HuH-7.5 (cell line): Measurements from ENCODE around the gene CPM.
A peak's percentile ranks its signal among the peaks of the same experiment; 100 is the strongest.

Experiments used
- DNase-seq: peaks from one replicate; pipeline ENCODE4 v3.0.0; 2011; ENCODE audit warnings: low spot score

The CPM gene

DNA sequence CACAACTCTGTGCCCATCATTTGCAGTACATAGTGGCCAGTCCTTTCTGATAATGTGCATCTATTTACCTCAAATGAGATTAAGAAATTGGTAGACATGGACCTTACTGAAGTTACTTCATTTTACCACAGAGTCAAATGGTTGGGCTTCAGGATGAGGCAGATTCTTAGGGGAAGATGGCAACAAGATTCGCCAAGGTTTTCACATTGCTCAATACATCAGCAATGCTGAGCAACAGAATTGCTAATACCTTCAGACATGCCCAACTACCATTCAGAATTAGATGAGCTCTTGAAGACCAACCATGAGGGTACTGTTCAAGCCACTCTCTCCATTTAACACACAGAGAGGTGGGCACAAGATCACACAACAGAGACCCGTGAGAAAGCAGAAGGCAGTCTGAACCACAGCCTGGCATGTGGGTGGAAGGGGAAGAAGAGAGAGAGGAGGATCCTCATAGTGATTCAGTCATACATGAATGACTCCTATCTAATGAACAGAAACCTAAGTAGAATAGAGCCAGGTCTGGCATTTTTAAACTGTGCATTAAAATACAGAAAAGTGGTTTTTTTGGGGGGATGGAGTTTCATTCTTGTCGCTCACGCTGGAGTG, 28.5 kb downstream of the CPM start:
- DNase-seq, result no peak

DNA sequence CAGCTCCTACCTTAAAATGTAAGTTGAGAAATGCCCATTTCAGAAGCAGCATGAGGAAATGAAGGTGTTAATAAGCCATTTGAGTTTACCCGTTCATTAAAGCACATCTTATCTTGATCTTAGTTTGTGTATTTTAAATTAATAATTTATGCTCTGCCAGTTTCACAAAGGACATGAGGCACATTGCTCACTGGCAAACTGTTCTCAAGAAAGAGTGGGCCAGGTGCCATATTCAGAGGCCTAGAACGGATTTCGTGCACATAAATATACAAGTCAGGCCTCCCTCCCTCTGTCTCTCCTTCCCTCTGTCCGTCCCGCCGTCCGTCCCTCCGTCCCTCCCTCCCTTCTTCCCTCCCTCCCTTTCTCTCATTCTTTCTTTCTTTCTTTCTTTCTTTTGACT, 29.5 kb downstream of the CPM start:
- no peak for DNase-seq

DNA sequence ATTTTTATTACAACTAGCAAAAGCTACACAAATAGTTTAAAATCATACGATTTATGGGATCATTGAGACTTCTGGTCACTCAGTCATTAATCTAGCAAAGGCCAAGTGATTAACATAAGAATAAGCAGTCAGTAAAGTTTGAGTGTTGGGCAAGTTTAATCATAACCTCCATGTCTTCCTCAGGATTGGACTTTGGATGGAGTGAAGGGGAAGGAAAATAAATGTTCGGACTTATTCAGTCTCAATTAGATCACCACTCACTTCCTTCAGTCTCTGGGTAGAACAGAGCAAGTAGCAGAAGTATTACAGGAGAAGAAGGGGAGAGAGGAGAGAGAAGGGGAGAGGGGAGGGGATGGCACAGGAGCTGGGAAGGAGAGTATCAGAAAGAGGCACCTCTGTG, 31.4 kb downstream of the CPM start:
- DNase-seq, result no peak

DNA sequence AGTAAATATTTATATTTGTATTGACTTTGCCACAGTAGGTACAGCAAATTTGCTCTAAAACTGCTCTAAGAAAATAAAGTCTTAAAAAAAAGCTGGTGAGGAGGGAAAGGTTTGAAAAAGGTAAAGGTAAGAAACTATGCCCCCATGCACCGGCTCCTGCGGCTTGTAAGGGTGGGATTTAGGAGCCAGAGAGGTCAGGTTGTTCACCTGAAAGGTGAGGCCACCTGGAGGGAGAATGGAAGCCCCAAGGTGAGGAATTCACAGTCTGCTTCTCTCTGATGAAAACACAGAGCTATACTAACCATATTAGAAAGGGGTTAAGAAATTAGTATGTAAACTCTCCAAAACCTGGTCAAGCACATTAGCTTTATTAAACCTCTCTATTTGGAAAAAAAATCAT, 31.8 kb downstream of the CPM start:
- no peak for DNase-seq

DNA sequence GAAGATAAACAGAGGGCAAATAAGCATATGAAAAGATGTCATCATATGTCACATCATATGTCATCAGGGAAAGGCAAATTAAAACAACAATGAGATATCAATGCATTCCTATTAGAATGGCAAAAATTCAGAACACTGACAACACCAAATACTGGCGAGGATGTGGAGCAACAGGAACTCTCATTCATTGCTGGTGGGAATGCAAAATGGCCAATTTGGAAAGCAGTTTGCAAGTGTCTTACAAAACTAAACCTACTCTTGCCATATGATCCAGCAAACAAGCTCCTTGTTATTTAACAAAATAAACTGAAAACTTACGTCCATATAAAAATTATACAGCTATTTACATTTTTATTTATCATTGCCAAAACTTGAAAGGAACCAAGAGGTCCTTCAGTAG, 32.7 kb downstream of the CPM start:
- DNase-seq, result no peak

DNA sequence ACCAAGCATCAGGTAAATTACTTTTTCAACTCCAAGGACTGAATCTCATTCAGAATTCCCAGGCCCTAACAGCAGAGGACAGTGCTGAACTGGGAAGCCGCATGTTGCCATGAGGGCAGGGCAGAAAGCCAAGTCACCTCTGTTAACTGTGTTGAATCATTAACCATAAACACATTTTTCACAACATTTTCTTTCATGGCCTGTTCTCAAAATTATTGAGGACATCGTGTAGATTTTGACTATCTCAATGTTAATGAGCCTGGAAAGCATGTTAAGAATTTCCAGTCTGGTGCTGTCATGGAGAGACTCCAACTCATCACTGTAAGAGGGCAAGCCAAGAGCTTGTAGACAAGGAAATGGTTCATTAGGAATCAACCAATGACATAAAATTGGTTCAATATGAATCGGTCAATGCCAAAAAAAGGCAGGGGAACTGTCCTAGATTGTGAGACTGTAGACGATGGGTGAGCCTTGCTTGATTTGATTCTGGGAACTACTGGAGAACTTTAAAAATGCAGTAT, 33.7 kb downstream of the CPM start:
- peak; percentile 27 for DNase-seq

DNA sequence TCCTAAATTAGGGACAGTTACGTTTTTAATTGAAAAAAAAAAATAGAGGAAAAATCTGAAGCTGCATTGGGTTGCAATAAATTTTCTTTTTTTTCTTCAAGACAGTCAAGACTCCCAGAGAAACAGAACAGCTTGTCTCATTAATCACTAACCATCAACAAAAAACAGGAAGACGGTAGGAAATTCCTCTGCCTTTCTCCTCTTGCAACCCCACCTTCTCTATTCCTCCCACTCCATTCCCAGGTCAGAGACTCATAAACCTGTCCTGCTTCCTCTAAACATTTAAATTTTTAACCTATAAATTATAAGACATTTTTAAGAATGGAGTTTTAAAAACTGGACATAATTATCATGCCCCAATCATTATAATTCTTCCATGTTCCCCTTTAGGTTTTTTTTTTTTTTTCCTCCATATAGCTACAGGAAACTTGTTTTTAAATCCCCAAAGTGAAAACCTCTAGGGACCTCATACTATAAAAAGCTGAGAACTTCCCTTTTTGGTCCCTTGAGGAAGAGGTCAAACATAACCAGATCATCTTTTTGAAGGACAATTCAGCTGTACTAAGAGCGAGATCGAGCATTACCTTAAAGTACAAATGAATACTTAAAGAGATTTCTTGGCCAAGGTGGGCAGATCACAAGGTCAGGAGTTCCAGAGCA, 36.0 kb downstream of the CPM start:
- no peak for DNase-seq

DNA sequence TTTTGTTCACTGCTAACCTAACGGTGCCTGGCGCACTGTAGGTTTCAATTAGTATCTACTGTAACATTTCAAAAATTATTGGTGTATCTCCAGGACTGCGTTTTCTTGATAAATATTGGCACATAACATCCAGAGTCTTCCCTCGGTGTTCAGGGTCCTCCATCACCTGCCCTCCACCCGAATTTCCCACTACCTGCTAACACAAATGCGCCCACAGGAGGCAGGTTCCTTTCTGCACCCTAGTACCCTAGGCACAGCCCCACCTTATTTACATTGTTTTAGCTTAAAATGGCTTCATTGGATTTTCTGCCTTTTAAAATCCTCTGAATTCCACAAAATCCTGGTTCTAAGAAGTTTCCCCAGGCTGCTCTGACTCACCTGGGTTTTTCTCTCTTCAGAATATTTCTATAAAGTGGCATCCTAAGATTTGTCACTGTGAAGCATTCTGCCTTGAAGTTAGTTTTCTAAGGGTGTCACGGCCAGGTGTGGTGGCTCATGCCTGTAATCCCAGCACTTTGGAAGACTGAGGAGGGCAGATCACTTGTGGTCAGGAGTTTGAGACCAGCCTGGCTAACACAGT, 38.6 kb downstream of the CPM start:
- no peak for DNase-seq

DNA sequence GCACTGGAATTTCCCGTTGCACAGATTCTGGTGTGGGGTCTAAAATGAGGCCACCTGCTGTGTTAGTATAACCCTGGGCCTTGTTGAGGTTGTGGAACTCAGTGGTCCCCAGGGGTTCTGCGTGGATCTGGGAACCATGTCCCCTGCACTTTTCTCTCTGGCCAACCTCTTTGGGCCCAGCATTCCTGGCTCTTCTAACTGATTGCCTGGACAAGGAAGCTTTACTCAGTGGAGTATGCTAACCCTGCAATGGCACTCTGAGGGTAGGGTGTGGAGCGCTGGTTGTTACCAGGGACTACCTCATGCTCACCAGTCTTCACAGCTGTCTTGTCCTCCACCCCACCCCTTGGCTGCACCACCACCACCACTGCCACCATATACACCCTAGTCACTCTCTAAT, 39.2 kb downstream of the CPM start:
- DNase-seq, result no peak

DNA sequence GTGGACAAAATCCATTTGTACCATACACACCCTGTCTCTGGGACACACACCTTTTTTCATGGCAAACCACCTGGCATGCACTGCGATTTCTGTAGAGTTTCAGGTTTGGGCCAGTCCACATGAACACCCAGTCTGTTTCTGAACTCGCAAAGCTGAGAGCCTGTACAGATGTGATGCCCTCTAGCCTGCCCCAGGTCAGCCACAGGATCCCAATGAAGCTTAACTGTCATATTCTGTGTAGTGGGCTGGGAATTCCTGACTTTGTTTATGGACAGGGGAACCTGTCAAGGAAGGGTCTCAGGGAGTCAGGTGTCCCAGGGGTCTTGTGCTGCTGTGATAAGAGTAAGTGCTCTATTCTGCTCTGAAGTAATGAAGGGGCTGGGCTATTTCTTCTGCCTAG, 39.8 kb downstream of the CPM start:
- no peak for DNase-seq

DNA sequence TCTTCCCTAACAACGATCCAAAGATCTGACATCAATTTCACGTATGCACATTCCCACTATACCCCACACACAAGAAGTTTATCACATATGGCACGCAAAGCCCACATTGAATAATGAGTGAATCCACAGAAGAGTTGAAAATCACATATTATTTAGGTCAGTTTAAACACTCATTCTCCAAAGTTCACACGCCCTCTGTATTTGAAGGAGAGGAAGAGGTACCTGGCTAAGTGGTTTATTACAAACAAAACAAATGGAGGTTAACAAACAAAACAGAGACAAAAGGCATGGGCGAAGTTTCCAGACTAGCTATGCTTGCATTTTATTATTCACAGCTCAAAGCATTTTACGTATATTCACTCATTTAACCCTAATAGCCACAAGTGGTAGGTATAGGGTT, 41.8 kb downstream of the CPM start:
- DNase-seq, result no peak

DNA sequence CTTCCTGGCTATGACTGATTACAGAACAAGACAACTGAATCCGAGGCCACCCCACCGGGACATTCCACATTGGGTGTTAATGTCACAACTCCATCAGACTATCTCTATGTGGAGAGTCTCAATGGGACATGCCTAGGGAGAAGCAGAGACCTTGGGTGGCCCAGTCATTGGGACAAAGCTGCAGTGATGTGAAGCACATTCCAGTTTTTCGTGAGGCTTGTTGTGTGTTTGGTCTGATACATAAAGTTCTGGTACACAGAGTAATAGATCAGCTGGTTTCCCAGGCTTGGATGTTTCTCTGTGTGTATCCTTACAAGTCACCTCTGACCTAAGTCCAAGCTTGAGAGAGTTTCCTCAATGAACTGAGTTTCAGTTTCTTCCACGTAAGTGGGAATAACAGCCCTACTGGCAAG, 42.3 kb downstream of the CPM start:
- no peak for DNase-seq

DNA sequence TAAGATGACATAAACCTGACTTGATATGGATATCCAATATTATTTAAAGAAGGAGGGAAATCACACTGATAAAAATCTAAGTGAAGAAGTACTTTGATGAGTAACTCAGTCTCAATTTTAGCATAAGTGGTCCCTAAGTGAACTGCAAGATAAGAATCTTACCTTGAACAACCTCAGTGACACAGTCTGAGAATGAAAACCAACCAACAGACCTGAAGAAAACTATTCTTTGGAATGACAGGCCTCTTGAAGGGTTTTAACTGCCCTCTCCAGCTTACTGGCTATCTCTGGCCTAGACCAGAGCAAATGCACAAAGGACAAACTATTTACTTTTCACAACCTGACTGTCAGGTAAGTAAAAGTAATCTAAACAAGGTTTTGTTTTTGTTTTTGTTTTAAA, 44.7 kb downstream of the CPM start:
- DNase-seq, result no peak

DNA sequence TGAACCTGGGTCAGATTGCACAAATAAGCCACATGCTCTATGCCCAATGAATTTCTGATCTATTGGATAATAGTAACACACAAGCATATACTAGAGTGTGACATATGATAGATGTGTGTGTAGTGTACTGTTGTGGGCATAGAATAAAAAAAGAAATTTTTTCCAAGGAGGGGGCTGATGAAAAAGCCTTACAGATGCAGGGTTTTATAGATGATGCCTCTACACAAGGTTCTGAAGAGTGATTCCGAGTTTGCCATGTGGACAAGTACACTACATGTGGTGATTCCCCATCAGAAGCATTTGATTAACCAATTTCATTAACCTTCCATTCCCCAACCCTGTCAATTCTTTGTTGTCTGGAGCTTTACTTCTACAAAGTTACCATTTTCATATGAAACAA, 45.3 kb downstream of the CPM start:
- DNase-seq, result no peak

DNA sequence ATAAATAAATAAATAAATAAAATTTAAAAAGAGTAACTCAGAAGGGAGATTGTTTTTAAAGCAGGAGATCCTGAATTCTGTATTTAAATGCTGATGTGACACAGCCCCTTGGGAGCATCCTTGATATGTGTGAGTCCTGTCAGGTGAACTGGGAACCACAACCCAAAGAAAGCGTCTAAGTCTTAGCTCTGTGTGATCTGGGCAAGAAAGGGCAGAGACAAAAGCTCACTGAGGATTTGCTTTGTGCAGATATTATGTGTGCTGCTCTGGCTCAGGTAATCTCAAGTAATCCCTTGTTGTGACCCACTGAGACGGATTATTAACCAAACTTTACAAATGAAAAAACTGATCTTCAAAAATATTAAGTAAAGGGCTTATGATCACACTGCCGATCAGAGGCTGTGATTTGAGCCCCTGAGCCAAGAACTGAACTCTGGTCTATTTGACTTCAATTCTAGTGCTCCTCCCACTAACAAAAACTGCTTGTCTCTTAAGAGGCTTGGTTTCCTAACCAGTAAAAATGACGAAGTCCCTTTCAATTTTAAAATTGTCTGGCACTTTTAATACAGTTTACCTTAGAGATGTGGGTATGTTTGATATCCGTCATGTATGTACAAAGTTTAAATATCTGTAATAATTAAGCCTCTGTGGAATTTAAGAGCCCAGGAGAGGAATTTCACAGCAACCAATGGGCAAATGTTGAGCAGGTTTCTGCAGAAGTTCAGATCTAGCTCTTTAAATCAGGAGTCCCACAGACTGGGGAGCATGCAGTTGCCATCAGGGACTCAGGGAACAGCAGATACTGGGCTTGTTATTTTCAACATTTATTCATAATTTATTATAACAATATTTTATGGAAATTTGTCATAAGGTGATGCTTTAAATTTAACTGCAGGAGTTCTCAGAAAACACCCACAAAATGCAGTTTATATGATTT, 46.1 kb downstream of the CPM start:
- no peak for DNase-seq

DNA sequence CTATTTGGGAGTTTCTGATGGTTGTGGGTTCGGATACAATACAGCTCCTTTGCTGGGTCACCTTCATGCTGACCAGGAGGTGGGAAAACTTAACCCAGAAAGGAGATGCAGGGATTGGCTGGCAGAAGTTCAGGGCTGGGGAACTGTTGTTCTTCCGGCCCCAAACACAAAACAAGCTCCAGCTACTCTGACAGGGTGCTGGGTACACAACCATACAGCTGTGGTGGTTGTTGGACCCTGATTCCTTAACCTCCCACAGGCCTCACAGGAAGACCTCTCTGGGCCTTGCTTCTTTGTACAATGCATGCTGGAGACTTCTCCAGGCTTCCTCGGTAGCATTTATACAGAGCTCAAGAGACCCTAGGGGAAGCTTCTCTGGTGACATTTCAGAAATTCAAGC, 47.6 kb downstream of the CPM start:
- DNase-seq, result no peak

DNA sequence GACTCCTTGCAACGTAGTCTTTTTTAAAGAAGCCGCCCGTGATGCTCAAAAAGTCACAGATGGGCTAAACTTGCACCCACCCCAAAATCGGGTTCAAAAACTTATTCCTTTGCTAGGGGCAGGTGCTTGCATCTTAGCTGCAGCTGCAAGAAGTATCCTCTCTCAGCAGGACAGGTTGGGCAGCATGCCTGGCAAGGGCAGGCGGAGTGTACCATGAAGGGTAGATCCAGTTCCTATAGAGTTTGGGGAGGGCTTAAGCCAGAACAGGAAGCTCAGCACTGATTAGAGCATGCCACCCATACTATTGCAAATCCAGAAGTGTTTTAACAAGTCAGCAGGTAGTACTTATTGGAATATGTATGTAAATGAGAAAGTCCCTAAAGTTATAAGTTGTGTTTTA, 48.7 kb downstream of the CPM start:
- no peak for DNase-seq

DNA sequence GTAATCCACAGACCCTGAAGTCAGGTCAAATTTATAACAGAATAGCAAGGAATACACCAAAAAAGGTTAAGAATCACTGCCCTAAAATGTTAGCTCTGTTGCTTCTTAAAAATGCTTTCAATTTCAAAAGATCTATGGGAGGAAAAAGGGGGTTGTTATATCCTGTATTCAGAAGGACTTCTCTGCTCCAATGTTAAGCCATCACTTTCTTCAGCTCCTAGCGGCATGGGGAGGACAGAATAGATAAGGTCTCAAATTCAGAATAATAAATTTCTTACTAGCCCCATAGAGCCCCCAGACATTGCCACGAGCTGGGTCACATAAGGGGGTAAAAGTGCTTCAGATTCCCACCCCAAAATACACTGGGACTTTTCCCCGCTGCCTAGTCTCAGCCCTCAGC, 49.8 kb downstream of the CPM start:
- no peak for DNase-seq

DNA sequence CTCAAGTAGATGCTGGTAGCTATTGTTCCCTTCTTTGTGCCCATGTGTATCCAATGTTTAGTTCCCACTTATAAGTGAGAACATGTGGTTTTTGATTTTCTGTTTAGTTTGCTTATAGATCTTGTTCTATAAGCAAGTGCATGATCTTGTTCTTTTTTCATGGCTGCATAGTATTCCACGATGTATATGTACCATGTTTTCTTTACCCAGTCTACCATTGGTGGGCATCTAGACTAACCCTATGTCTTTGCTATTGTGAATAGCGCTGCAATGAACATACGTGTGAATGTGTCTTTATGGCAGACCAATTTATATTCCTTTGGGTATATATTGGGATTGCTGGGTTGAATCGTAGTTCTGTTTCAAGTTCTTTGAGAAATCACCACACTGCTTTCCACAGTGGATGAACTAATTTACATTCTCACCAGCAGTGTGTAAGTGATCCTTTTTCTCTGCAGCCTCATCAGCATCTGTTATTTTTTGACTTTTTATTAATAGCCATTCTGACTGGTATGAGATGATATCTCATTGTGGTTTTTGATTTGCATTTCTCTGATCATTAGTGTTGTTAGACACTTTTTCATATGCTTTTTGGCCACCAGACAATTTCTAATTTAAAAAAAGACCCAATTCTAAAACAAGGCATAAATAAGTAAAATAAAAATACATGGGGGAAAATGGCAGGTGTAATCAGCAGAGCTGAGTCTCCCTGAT, 50.6 kb downstream of the CPM start:
- no peak for DNase-seq

DNA sequence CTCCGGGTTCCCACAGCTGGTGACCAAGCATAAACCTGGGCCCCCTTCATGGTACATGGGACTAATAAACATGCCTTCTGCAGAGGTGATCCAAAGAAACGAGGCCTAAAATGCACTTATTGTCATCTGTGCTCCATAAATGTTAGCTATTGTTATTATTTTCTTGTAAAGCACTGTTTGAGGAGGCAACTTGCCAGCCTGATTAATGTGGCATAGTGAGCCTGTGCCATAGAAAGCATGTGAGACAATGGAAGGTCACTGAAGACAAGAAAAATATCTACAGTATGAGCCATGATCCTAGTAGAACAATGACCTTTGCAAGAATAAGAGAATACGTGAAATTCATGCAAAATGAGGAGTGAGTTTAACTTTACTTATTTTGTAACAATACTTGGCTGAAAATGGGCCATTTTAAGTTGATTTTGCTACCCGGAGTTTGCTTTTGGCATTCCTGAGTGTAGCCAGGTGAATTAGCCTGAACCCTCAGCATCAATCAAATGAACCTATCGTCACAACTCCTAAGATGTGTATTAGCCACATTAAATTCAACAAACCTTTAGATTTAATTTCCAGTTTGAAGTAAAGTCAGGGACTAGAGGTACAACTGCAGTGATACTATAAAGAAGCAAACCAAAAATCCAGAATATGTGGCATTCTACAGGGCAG, 52.2 kb downstream of the CPM start:
- DNase-seq, result no peak

DNA sequence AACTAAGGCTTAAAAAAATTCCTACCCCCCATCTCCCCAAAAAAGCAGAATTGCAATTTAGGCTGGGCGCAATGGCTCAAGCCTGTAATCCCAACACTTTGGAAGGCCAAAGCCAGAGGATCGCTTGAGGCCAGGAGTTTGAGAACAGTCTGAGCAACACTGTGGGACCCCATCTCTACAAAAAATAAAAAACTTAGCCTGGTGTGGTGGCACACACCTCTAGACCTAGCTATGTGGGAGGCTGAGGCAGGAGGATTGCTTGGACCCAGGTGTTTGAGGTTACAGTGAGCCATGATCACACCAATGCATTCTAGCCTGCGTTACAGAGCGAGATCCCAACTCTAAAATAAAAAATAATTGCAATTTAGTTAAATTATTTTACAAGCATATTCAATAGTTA, 54.1 kb downstream of the CPM start:
- no peak for DNase-seq
